Mesodermal cell (in vitro differentiated cells): ENCODE measurements around the gene SERPINI1.

Experiments used
- H3K27ac ChIP-seq: 2 replicates; pipeline ENCODE4 v1.7.0; 2013; ENCODE audit warnings: mild to moderate bottlenecking, low read depth, low read length, moderate library complexity; ENCODE audit not compliant: severe bottlenecking
- H3K36me3 ChIP-seq: 2 replicates; pipeline ENCODE4 v1.7.1; 2013; ENCODE audit warnings: mild to moderate bottlenecking, low read length, moderate library complexity; ENCODE audit not compliant: control insufficient read depth, insufficient read depth
- H3K4me1 ChIP-seq: one replicate; pipeline ENCODE4 v1.7.1; 2013; ENCODE audit warnings: mild to moderate bottlenecking, low read length; ENCODE audit not compliant: insufficient read depth, control insufficient read depth, poor library complexity, severe bottlenecking
- H3K4me3 ChIP-seq: 2 replicates; pipeline ENCODE4 v1.7.0; 2013; ENCODE audit warnings: low read length, control low read depth, mild to moderate bottlenecking; ENCODE audit not compliant: insufficient read depth, poor library complexity, severe bottlenecking; ENCODE audit errors: extremely low read depth
- H3K9me3 ChIP-seq: 2 replicates; pipeline ENCODE4 v1.7.1; 2013; ENCODE audit warnings: mild to moderate bottlenecking, low read length, moderate library complexity; ENCODE audit not compliant: control insufficient read depth
- WGBS, 2 experiments: methylation state at CpG; one replicate each; pipeline ENCODE4 v1.1.5; 2013; ENCODE audit warnings: missing lambda C conversion rate in 2 of 2; ENCODE audit not compliant: insufficient coverage in 2 of 2; 5-methylcytosine and 5-hydroxymethylcytosine counted together

SERPINI1 gene

GRCh38 chr3:167734498-167735232, 856 bp upstream of the SERPINI1 start, which contains the start of gene PDCD10:
PDCD10 (minus strand) TSS chr3:167734892; CDS start chr3:167720157, 14,735 bp downstream.
- peaks cover 3% of the 10 kb centered on the region for H3K36me3 ChIP-seq
- H3K4me3 ChIP-seq: peak within 1 kb of the TSS; percentile 95
- H3K9me3 ChIP-seq: no peaks in the 10 kb centered on the region
- WGBS, 2 experiments: 0% methylated on average over 30 to 37 of the region's 49 CpGs
- H3K27ac ChIP-seq: peak within 1 kb of the TSS; percentile 90
- peaks cover 4% of the 10 kb centered on the region for H3K4me1 ChIP-seq

- H3K9me3 ChIP-seq: no peaks in the 10 kb centered on the region
- H3K27ac ChIP-seq: no peak overlapping the region
- H3K4me1 ChIP-seq: peaks cover 4% of the 10 kb centered on the region
- H3K4me3 ChIP-seq: peak overlapping the region; percentile 95
- H3K36me3 ChIP-seq: peaks cover 3% of the 10 kb centered on the region
- WGBS, 2 experiments: 41 to 70% methylated on average over 3 to 4 of the region's 7 CpGs
Observed at GRCh38 chr3:167736264-167736787, 805 bp downstream of the SERPINI1 start.

- H3K9me3 ChIP-seq: no peaks in the 10 kb centered on the region
- no peak overlapping the region for H3K4me3 ChIP-seq
- no peaks in the 10 kb centered on the region for H3K36me3 ChIP-seq
- H3K4me1 ChIP-seq: peaks cover 4% of the 10 kb centered on the region
- 100% methylated on average over 1 of the region's 2 CpGs; no CpG with 5 or more reads in 1 of the 2 experiments for WGBS, 2 experiments
- H3K27ac ChIP-seq: no peak overlapping the region
Observed at GRCh38 chr3:167736997-167737396, 1.5 kb downstream of the SERPINI1 start.

- Histone ChIP-seq H3K4me3 (no peak overlapping the region), H3K36me3 (no peaks in the 10 kb centered on the region)
- WGBS, 2 experiments: no CpG with 5 or more reads among the region's 2 CpGs
Observed at GRCh38 chr3:167738037-167738436, 2.5 kb downstream of the SERPINI1 start.

GRCh38 chr3:167739190-167739810, 3.8 kb downstream of the SERPINI1 start:
- Histone ChIP-seq H3K36me3 (no peaks in the 10 kb centered on the region), H3K4me1 (peaks cover 4% of the 10 kb centered on the region), H3K4me3 (no peak overlapping the region), H3K9me3 (no peaks in the 10 kb centered on the region), H3K27ac (no peak overlapping the region)
- WGBS, 2 experiments: 83 to 86% methylated on average over 1 to 2 of the region's 4 CpGs

More at GRCh38 chr3:167738037-167738436, 2.5 kb downstream of the SERPINI1 start:
- Histone ChIP-seq H3K4me1 (peaks cover 4% of the 10 kb centered on the region), H3K27ac (no peak overlapping the region), H3K9me3 (no peaks in the 10 kb centered on the region)

- Histone ChIP-seq H3K4me3 (no peak overlapping the region), H3K4me1 (peaks cover 1% of the 10 kb centered on the region), H3K27ac (no peak overlapping the region), H3K36me3 (no peaks in the 10 kb centered on the region), H3K9me3 (no peaks in the 10 kb centered on the region)
- 50% methylated on average over 2 of the region's 2 CpGs; no CpG with 5 or more reads in 1 of the 2 experiments for WGBS, 2 experiments
Observed at GRCh38 chr3:167740961-167741587, 5.6 kb downstream of the SERPINI1 start.

- 100% methylated on average over 1 of the region's 2 CpGs; no CpG with 5 or more reads in 1 of the 2 experiments for WGBS, 2 experiments
- Histone ChIP-seq H3K27ac (no peak overlapping the region), H3K4me3 (no peak overlapping the region), H3K4me1 (no peaks in the 10 kb centered on the region), H3K36me3 (no peaks in the 10 kb centered on the region), H3K9me3 (no peaks in the 10 kb centered on the region)
Observed at GRCh38 chr3:167742338-167742737, 6.8 kb downstream of the SERPINI1 start.

GRCh38 chr3:167743799-167744198, 8.3 kb downstream of the SERPINI1 start:
- Histone ChIP-seq H3K27ac (no peak overlapping the region), H3K4me3 (no peak overlapping the region), H3K4me1 (no peaks in the 10 kb centered on the region), H3K36me3 (no peaks in the 10 kb centered on the region), H3K9me3 (no peaks in the 10 kb centered on the region)
- WGBS, 2 experiments: 93% methylated on average over 2 of the region's 2 CpGs; no CpG with 5 or more reads in 1 of the 2 experiments

- no peak overlapping the region for H3K4me3 ChIP-seq
- no peaks in the 10 kb centered on the region for H3K36me3 ChIP-seq
- H3K27ac ChIP-seq: no peak overlapping the region
- H3K4me1 ChIP-seq: no peaks in the 10 kb centered on the region
- no peaks in the 10 kb centered on the region for H3K9me3 ChIP-seq
Observed at GRCh38 chr3:167749209-167749608, 13.7 kb downstream of the SERPINI1 start.

GRCh38 chr3:167749728-167750127, 14.2 kb downstream of the SERPINI1 start:
- no peaks in the 10 kb centered on the region for H3K36me3 ChIP-seq
- H3K27ac ChIP-seq: no peak overlapping the region
- no peaks in the 10 kb centered on the region for H3K4me1 ChIP-seq
- WGBS, 2 experiments: 100% methylated on average over 1 of the region's 2 CpGs; no CpG with 5 or more reads in 1 of the 2 experiments
- H3K9me3 ChIP-seq: no peaks in the 10 kb centered on the region
- H3K4me3 ChIP-seq: no peak overlapping the region
